NCI-H1048 (cell line): ENCODE measurements around the gene ZNF354B.

Experiments
- DNase-seq: peaks from one replicate; lab custom pipeline; 2025; lab: John Stamatoyannopoulos, UW

ZNF354B gene

GRCh38 chr5:178883815-178884430, 24.2 kb downstream of the ZNF354B start:
- no peak for DNase-seq

- no peak for DNase-seq
These were observed 36.1 kb downstream of the ZNF354B start, which contains the start of gene ZFP2 for GRCh38 chr5:178895615-178896571. ZFP2 (plus strand) TSS chr5:178895913; CDS start chr5:178931314, 35,401 bp downstream.

- DNase-seq = no peak
These were observed 39.5 kb downstream of the ZNF354B start for GRCh38 chr5:178899289-178899688.

GRCh38 chr5:178902849-178903248, 43.1 kb downstream of the ZNF354B start:
- DNase-seq = no peak

GRCh38 chr5:178931846-178932760, 72.3 kb downstream of the ZNF354B start:
- DNase-seq = no peak
